Left ventricle myocardium inferior (tissue), 1 donor: Measurements from ENCODE around the gene PAPOLA. TPM values are rescaled to one million over a fixed set of nuclear protein-coding genes. Genes with fewer than 3 reads are reported as not detected.

Experiments used
- DNase-seq: peaks from one replicate; pipeline ENCODE4 v3.0.0-alpha.2; 2020
- H3K27ac ChIP-seq: fragments of 200-600 bp; replicated peaks from 2 replicates; pipeline ENCODE4 v1.8.0; 2021
- H3K27me3 ChIP-seq: fragments of 200-600 bp; 2 replicates; pipeline ENCODE4 v1.8.0; 2021; ENCODE audit warnings: low read depth
- H3K36me3 ChIP-seq: fragments of 200-600 bp; 2 replicates; pipeline ENCODE4 v1.8.0; 2021
- H3K4me1 ChIP-seq: fragments of 200-600 bp; 2 replicates; pipeline ENCODE4 v1.8.0; 2021
- H3K4me3 ChIP-seq: fragments of 200-600 bp; 2 replicates; pipeline ENCODE4 v1.8.0; 2021; ENCODE audit warnings: mild to moderate bottlenecking, moderate library complexity
- H3K9me3 ChIP-seq: fragments of 200-600 bp; replicated peaks from 2 replicates; pipeline ENCODE4 v1.8.0; 2021
- CTCF ChIP-seq: fragments of 200-600 bp; IDR thresholded peaks from 2 replicates; pipeline ENCODE4 v1.8.0; 2021; ENCODE audit warnings: antibody characterized with exemption, mild to moderate bottlenecking, borderline replicate concordance
- intact Hi-C: fragments of 100-400 bp; cut with micrococcal nuclease; formaldehyde crosslinking; loops from one replicate; pipeline ENCODE4 v1.11.0; 2022
- total RNA-seq: library from RNA; stranded (reverse); fragmentation: NEBNext Ultra II Directional; extraction: Animal tissue kit (Norgen Biotek cat#: 25700); gene quantifications from one replicate; pipeline ENCODE4 v1.2.1, GENCODE V29; 2021
- donor health status: DM: no; HTN: yes; CAD: no; lungs with severe emphysema.

Gene PAPOLA
- total RNA-seq, 1 donor from 2014 or later, result 136 TPM

GRCh38 chr14:96578619-96579018 is 76.4 kb downstream of the PAPOLA start:
- H3K4me1 ChIP-seq, result peaks cover 28% of the 10 kb centered on the region
- no peak for DNase-seq
- no peaks in the 10 kb centered on the region for H3K27me3 ChIP-seq
- no peak overlapping the region for H3K4me3 ChIP-seq
- H3K36me3 ChIP-seq, result peaks cover 5% of the 10 kb centered on the region
- H3K9me3 ChIP-seq, result no peaks in the 10 kb centered on the region
- no peak for TF ChIP-seq CTCF
- H3K27ac ChIP-seq, result no peak overlapping the region
- intact Hi-C loops, result no loop called here

- H3K4me1 ChIP-seq, result peaks cover 22% of the 10 kb centered on the region
- intact Hi-C loops, result no loop called here
- no peaks in the 10 kb centered on the region for H3K9me3 ChIP-seq
- H3K36me3 ChIP-seq, result no peaks in the 10 kb centered on the region
- no peak overlapping the region for H3K4me3 ChIP-seq
- DNase-seq, result no peak
- peaks cover 6% of the 10 kb centered on the region for H3K27me3 ChIP-seq
- H3K27ac ChIP-seq, result no peak overlapping the region
- no peak for TF ChIP-seq CTCF
Observed at GRCh38 chr14:96579358-96579757, 77.2 kb downstream of the PAPOLA start.

- DNase-seq, result no peak
- H3K4me3 ChIP-seq, result no peak overlapping the region
- intact Hi-C loops, result no loop called here
- no peak for TF ChIP-seq CTCF
- no peaks in the 10 kb centered on the region for H3K9me3 ChIP-seq
- no peak overlapping the region for H3K27ac ChIP-seq
- H3K4me1 ChIP-seq, result peaks cover 17% of the 10 kb centered on the region
- peaks cover 11% of the 10 kb centered on the region for H3K27me3 ChIP-seq
- H3K36me3 ChIP-seq, result no peaks in the 10 kb centered on the region
Observed at GRCh38 chr14:96579855-96580254, 77.7 kb downstream of the PAPOLA start.

- peaks cover 11% of the 10 kb centered on the region for H3K4me1 ChIP-seq
- H3K27me3 ChIP-seq, result peaks cover 18% of the 10 kb centered on the region
- no peak for DNase-seq
- no peaks in the 10 kb centered on the region for H3K36me3 ChIP-seq
- intact Hi-C loops, result no loop called here
- no peaks in the 10 kb centered on the region for H3K9me3 ChIP-seq
- no peak overlapping the region for H3K27ac ChIP-seq
- TF ChIP-seq CTCF, result no peak
- no peak overlapping the region for H3K4me3 ChIP-seq
Observed at GRCh38 chr14:96580566-96580965, 78.4 kb downstream of the PAPOLA start.

GRCh38 chr14:96581026-96581425 is 78.8 kb downstream of the PAPOLA start:
- Histone ChIP-seq H3K4me1 (peaks cover 11% of the 10 kb centered on the region), H3K9me3 (no peaks in the 10 kb centered on the region), H3K27ac (no peak overlapping the region), H3K4me3 (no peak overlapping the region), H3K27me3 (peaks cover 23% of the 10 kb centered on the region), H3K36me3 (no peaks in the 10 kb centered on the region)
- TF ChIP-seq CTCF, result no peak
- intact Hi-C loops, result no loop called here
- no peak for DNase-seq

- H3K27me3 ChIP-seq, result peaks cover 32% of the 10 kb centered on the region
- no peaks in the 10 kb centered on the region for H3K36me3 ChIP-seq
- H3K4me3 ChIP-seq, result no peak overlapping the region
- no peak for TF ChIP-seq CTCF
- intact Hi-C loops, result no loop called here
- peaks cover 3% of the 10 kb centered on the region for H3K4me1 ChIP-seq
- DNase-seq, result no peak
- no peak overlapping the region for H3K27ac ChIP-seq
- no peaks in the 10 kb centered on the region for H3K9me3 ChIP-seq
Observed at GRCh38 chr14:96581902-96582301, 79.7 kb downstream of the PAPOLA start.
